GM23338 (cell line): ENCODE measurements around the gene SUCLG1. TPM values are rescaled to one million over a fixed set of nuclear protein-coding genes. Genes with fewer than 3 reads are reported as not detected.

ENCODE experiments used
- ATAC-seq: fragments of 200-7000 bp; cut with Tn5 transposase; 3 replicates; pipeline ENCODE4 v1.9.1; 2020
- DNase-seq: peaks from one replicate; pipeline ENCODE4 v3.0.0-alpha.2; 2015; ENCODE audit warnings: low spot score
- H2AFZ ChIP-seq: fragments of 200-600 bp; sonication (generic); 2 replicates; pipeline ENCODE4 v1.8.0; 2016; ENCODE audit warnings: antibody characterized with exemption, mild to moderate bottlenecking, moderate library complexity
- H3F3A ChIP-seq: fragments of 200-600 bp; sonication (generic); replicated peaks from 2 replicates; pipeline ENCODE4 v1.8.0; 2017; ENCODE audit warnings: antibody characterized with exemption, mixed run types, low read depth
- H3K27ac ChIP-seq: fragments of 200-600 bp; sonication (generic); 2 replicates; pipeline ENCODE4 v1.6.1; 2016; ENCODE audit warnings: low read depth
- H3K27me3 ChIP-seq: fragments of 200-600 bp; sonication (generic); 2 replicates; pipeline ENCODE4 v1.8.0; 2016; ENCODE audit warnings: mild to moderate bottlenecking, mixed run types, moderate library complexity; ENCODE audit not compliant: insufficient read depth
- H3K36me3 ChIP-seq: fragments of 200-600 bp; sonication (generic); 2 replicates; pipeline ENCODE4 v1.8.0; 2016; ENCODE audit warnings: mild to moderate bottlenecking; ENCODE audit not compliant: insufficient read depth
- H3K4me1 ChIP-seq: fragments of 200-600 bp; sonication (generic); 2 replicates; pipeline ENCODE4 v1.8.0; 2016; ENCODE audit warnings: mild to moderate bottlenecking, moderate library complexity; ENCODE audit not compliant: insufficient read depth
- H3K4me2 ChIP-seq: fragments of 200-600 bp; sonication (generic); 2 replicates; pipeline ENCODE4 v1.7.1; 2017; ENCODE audit warnings: mixed run types
- H3K4me3 ChIP-seq: fragments of 200-600 bp; sonication (generic); 2 replicates; pipeline ENCODE4 v1.6.1; 2016; ENCODE audit warnings: mixed run types
- H3K79me2 ChIP-seq: fragments of 200-600 bp; sonication (generic); replicated peaks from 2 replicates; pipeline ENCODE4 v1.8.0; 2017; ENCODE audit warnings: mild to moderate bottlenecking; ENCODE audit not compliant: insufficient read depth
- H3K9me2 ChIP-seq: fragments of 200-600 bp; sonication (generic); 2 replicates; pipeline ENCODE4 v1.8.0; 2017; ENCODE audit not compliant: insufficient read depth
- H4K20me1 ChIP-seq: fragments of 200-600 bp; sonication (generic); replicated peaks from 2 replicates; pipeline ENCODE4 v1.8.0; 2017; ENCODE audit warnings: mild to moderate bottlenecking; ENCODE audit not compliant: insufficient read depth
- H3K27ac Mint-ChIP-seq: 2 replicates; pipeline ENCODE4 v1.8.0; 2020; ENCODE audit warnings: inconsistent platforms, mild to moderate bottlenecking, moderate library complexity, mixed read lengths
- H3K27me3 Mint-ChIP-seq: 3 replicates; pipeline ENCODE4 v1.8.0; 2022; ENCODE audit warnings: low read depth, mild to moderate bottlenecking, moderate library complexity, mixed read lengths, inconsistent platforms; ENCODE audit not compliant: insufficient read depth, poor library complexity
- H3K36me3 Mint-ChIP-seq: 3 replicates; pipeline ENCODE4 v1.8.0; 2021; ENCODE audit warnings: low read depth, mild to moderate bottlenecking, inconsistent platforms, moderate library complexity, mixed read lengths
- H3K4me1 Mint-ChIP-seq: 3 replicates; pipeline ENCODE4 v1.8.0; 2020; ENCODE audit warnings: mild to moderate bottlenecking, inconsistent platforms, mixed read lengths
- H3K4me3 Mint-ChIP-seq: 3 replicates; pipeline ENCODE4 v1.8.0; 2021; ENCODE audit warnings: moderate library complexity, mild to moderate bottlenecking, inconsistent platforms, mixed read lengths
- H3K9me3 Mint-ChIP-seq: 3 replicates; pipeline ENCODE4 v1.8.0; 2020; ENCODE audit warnings: moderate library complexity, mild to moderate bottlenecking, inconsistent platforms, mixed read lengths
- JUNB ChIP-seq: IDR thresholded peaks from one replicate; pipeline ENCODE4 v1.6.1; 2016; ENCODE audit warnings: antibody characterized with exemption; ENCODE audit not compliant: unreplicated experiment
- NANOG ChIP-seq: IDR thresholded peaks from 2 replicates; pipeline ENCODE4 v1.6.1; 2016; ENCODE audit warnings: antibody characterized with exemption, borderline replicate concordance
- STAT1 ChIP-seq: IDR thresholded peaks from one replicate; pipeline ENCODE4 v1.6.1; 2016; ENCODE audit warnings: antibody characterized with exemption; ENCODE audit not compliant: unreplicated experiment
- ZNF331 ChIP-seq: fragments of 250-450 bp; sonication (Bioruptor Pico); IDR thresholded peaks from 2 replicates; pipeline ENCODE4 v1.5.0; 2020; ENCODE audit warnings: low read depth, mild to moderate bottlenecking, moderate library complexity
- polyA plus RNA-seq: library from polyadenylated mRNA; unstranded; fragments of >200 nt; fragmentation: Nextera tagmentation; extraction: Ambion mirVana; gene quantifications from 2 replicates; pipeline ENCODE4 v1.2.1, GENCODE V29; 2016
- total RNA-seq: library from RNA; depleted of rRNA; stranded (reverse); fragments of >200 nt; shearing (Covaris generic); gene quantifications from 2 replicates; pipeline ENCODE4 v1.2.3, GENCODE V29; 2014
- TF ChIP-seq, protein P1 (sequence below): fragments of 250-450 bp; sonication (Bioruptor Pico); IDR thresholded peaks from 2 replicates; pipeline ENCODE4 v1.5.0; 2020; ENCODE audit warnings: mild to moderate bottlenecking, moderate library complexity
- TF ChIP-seq, protein P2 (sequence below): IDR thresholded peaks from 2 replicates; pipeline ENCODE4 v1.6.1; 2016; ENCODE audit warnings: antibody characterized with exemption
- TF ChIP-seq, protein P3 (sequence below), 2 experiments: fragments of 200-600 bp in 1 of 2; sonication (generic) in 1 of 2; conservative IDR thresholded peaks; 2 replicates each; pipeline versions ENCODE4 v1.5.1 to v1.6.1; 2016 to 2017; ENCODE audit warnings: antibody characterized with exemption in 2 of 2, low read depth in 2 of 2, mild to moderate bottlenecking in 2 of 2, moderate library complexity in 1 of 2

SUCLG1 gene
- total and polyA plus RNA-seq, 2 experiments from 2014 or later: 24.3 to 36.0 TPM

DNA sequence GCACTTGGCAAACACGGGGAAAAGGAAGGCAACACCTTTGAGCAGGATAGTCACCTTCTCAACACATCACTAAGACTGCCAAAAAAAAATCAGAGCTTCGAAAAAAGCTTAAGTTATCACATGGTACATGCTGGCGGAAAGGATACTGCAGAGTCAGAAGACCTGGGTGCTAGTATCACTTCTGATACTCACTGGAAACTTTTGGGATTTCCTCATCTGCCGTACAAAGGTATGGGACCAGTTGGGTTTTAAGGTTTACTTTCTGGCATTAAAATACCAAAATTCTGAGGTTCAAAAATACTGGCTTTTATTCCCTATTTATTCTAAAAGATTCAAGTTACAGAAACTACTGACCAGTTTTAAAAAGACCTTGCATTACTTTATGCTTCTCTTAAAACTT is 2.9 kb downstream of the SUCLG1 start (continued):
- TF ChIP-seq, protein P1, sequence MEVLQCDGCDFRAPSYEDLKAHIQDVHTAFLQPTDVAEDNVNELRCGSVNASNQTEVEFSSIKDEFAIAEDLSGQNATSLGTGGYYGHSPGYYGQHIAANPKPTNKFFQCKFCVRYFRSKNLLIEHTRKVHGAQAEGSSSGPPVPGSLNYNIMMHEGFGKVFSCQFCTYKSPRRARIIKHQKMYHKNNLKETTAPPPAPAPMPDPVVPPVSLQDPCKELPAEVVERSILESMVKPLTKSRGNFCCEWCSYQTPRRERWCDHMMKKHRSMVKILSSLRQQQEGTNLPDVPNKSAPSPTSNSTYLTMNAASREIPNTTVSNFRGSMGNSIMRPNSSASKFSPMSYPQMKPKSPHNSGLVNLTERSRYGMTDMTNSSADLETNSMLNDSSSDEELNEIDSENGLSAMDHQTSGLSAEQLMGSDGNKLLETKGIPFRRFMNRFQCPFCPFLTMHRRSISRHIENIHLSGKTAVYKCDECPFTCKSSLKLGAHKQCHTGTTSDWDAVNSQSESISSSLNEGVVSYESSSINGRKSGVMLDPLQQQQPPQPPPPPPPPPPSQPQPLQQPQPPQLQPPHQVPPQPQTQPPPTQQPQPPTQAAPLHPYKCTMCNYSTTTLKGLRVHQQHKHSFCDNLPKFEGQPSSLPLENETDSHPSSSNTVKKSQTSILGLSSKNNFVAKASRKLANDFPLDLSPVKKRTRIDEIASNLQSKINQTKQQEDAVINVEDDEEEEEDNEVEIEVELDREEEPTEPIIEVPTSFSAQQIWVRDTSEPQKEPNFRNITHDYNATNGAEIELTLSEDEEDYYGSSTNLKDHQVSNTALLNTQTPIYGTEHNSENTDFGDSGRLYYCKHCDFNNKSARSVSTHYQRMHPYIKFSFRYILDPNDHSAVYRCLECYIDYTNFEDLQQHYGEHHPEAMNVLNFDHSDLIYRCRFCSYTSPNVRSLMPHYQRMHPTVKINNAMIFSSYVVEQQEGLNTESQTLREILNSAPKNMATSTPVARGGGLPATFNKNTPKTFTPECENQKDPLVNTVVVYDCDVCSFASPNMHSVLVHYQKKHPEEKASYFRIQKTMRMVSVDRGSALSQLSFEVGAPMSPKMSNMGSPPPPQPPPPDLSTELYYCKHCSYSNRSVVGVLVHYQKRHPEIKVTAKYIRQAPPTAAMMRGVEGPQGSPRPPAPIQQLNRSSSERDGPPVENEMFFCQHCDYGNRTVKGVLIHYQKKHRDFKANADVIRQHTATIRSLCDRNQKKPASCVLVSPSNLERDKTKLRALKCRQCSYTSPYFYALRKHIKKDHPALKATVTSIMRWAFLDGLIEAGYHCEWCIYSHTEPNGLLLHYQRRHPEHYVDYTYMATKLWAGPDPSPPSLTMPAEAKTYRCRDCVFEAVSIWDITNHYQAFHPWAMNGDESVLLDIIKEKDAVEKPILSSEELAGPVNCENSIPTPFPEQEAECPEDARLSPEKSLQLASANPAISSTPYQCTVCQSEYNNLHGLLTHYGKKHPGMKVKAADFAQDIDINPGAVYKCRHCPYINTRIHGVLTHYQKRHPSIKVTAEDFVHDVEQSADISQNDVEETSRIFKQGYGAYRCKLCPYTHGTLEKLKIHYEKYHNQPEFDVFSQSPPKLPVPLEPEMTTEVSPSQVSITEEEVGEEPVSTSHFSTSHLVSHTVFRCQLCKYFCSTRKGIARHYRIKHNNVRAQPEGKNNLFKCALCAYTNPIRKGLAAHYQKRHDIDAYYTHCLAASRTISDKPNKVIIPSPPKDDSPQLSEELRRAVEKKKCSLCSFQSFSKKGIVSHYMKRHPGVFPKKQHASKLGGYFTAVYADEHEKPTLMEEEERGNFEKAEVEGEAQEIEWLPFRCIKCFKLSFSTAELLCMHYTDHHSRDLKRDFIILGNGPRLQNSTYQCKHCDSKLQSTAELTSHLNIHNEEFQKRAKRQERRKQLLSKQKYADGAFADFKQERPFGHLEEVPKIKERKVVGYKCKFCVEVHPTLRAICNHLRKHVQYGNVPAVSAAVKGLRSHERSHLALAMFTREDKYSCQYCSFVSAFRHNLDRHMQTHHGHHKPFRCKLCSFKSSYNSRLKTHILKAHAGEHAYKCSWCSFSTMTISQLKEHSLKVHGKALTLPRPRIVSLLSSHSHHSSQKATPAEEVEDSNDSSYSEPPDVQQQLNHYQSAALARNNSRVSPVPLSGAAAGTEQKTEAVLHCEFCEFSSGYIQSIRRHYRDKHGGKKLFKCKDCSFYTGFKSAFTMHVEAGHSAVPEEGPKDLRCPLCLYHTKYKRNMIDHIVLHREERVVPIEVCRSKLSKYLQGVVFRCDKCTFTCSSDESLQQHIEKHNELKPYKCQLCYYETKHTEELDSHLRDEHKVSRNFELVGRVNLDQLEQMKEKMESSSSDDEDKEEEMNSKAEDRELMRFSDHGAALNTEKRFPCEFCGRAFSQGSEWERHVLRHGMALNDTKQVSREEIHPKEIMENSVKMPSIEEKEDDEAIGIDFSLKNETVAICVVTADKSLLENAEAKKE (CRISPR knock-in tag): no peak
- no peak for TF ChIP-seq NANOG
- TF ChIP-seq, protein P2, sequence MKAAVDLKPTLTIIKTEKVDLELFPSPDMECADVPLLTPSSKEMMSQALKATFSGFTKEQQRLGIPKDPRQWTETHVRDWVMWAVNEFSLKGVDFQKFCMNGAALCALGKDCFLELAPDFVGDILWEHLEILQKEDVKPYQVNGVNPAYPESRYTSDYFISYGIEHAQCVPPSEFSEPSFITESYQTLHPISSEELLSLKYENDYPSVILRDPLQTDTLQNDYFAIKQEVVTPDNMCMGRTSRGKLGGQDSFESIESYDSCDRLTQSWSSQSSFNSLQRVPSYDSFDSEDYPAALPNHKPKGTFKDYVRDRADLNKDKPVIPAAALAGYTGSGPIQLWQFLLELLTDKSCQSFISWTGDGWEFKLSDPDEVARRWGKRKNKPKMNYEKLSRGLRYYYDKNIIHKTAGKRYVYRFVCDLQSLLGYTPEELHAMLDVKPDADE: no peak

DNA sequence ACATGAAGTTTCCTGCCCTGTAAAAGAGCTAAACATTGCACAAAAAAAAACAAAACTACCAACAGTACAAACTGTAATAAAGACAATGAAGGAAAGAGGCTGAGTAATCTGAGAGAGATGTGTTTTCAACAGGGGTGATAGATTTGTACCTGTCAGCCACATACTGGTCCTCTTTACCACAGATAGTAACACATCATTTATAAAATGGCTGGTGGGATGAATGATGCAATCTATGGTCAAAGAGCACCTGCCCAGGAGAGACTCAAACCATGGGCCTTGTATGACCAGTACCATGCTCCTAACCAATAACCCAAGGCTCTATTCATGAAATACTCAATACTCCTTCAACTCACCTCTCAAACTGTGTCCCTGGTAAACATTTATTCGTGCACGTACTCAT is 4.5 kb downstream of the SUCLG1 start:
- Histone ChIP-seq H3K4me2 (no peak overlapping the region), H3K4me1 (no peaks in the 10 kb centered on the region), H3K27ac (no peak overlapping the region), H3F3A (no peaks in the 10 kb centered on the region), H3K79me2 (peaks cover 66% of the 10 kb centered on the region), H3K9me2 (no peaks in the 10 kb centered on the region), H2AFZ (no peak overlapping the region), H3K27me3 (no peaks in the 10 kb centered on the region), H4K20me1 (peaks cover 3% of the 10 kb centered on the region; the same call in 1 of the 2 replicates), H3K4me3 (no peak overlapping the region), H3K36me3 (no peaks in the 10 kb centered on the region)
- ATAC-seq (no peak), DNase-seq (no peak)
- Mint-ChIP-seq H3K4me1 (peaks cover 3% of the 10 kb centered on the region; the same call in 2 of the 3 replicates), H3K9me3 (no peaks in the 10 kb centered on the region), H3K36me3 (no peaks in the 10 kb centered on the region), H3K27ac (0 out of 2 replicates have a peak overlapping the region, but pooled peaks have one; percentile 8), H3K27me3 (peaks cover 4% of the 10 kb centered on the region), H3K4me3 (no peak overlapping the region)
- TF ChIP-seq STAT1 (no peak), ZNF331 (CRISPR knock-in tag) (no peak), NANOG (no peak), JUNB (no peak)
- TF ChIP-seq, protein P3, sequence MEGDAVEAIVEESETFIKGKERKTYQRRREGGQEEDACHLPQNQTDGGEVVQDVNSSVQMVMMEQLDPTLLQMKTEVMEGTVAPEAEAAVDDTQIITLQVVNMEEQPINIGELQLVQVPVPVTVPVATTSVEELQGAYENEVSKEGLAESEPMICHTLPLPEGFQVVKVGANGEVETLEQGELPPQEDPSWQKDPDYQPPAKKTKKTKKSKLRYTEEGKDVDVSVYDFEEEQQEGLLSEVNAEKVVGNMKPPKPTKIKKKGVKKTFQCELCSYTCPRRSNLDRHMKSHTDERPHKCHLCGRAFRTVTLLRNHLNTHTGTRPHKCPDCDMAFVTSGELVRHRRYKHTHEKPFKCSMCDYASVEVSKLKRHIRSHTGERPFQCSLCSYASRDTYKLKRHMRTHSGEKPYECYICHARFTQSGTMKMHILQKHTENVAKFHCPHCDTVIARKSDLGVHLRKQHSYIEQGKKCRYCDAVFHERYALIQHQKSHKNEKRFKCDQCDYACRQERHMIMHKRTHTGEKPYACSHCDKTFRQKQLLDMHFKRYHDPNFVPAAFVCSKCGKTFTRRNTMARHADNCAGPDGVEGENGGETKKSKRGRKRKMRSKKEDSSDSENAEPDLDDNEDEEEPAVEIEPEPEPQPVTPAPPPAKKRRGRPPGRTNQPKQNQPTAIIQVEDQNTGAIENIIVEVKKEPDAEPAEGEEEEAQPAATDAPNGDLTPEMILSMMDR (conservative IDR thresholded peaks at IDR 0.05; ENCODE audit: low read depth in 2 of 2): no peak
